HUES48 (cell line): Measurements from ENCODE around the gene BRI3.

Experiments used
- H3K27ac ChIP-seq: one replicate; pipeline ENCODE4 v1.7.0; 2013; ENCODE audit warnings: low read depth, low read length, inconsistent platforms
- H3K27me3 ChIP-seq: 2 replicates; pipeline ENCODE4 v1.6.1; 2013; ENCODE audit warnings: mild to moderate bottlenecking, low read length; ENCODE audit not compliant: control insufficient read depth, insufficient read depth
- H3K36me3 ChIP-seq: 2 replicates; pipeline ENCODE4 v1.6.1; 2013; ENCODE audit warnings: low read length; ENCODE audit not compliant: control insufficient read depth, insufficient read depth
- H3K4me1 ChIP-seq: 2 replicates; pipeline ENCODE4 v1.6.1; 2013; ENCODE audit warnings: mild to moderate bottlenecking, low read length; ENCODE audit not compliant: control insufficient read depth, insufficient read depth
- H3K4me3 ChIP-seq: 2 replicates; pipeline ENCODE4 v1.5.1; 2013; ENCODE audit warnings: mild to moderate bottlenecking, low read depth, low read length
- H3K9ac ChIP-seq: 2 replicates; pipeline ENCODE4 v1.6.1; 2013; ENCODE audit warnings: mild to moderate bottlenecking, low read depth, low read length, moderate library complexity
- H3K9me3 ChIP-seq: 2 replicates; pipeline ENCODE4 v1.6.1; 2013; ENCODE audit warnings: low read length; ENCODE audit not compliant: control insufficient read depth, insufficient read depth

Gene BRI3

GRCh38 chr7:98252425-98253054 is 28.9 kb upstream of the BRI3 start:
- Histone ChIP-seq H3K4me1 (peaks cover 7% of the 10 kb centered on the region; the same call in 1 of the 2 replicates), H3K4me3 (peak overlapping the region; percentile 96), H3K27ac (peak overlapping the region; percentile 44), H3K36me3 (0 out of 2 replicates have a peak, but pooled peaks cover under 1% of the 10 kb centered on the region), H3K9me3 (no peaks in the 10 kb centered on the region), H3K9ac (peak overlapping the region; percentile 61), H3K27me3 (no peaks in the 10 kb centered on the region)

- Histone ChIP-seq H3K36me3 (0 out of 2 replicates have a peak, but pooled peaks cover 3% of the 10 kb centered on the region), H3K27ac (no peak overlapping the region), H3K27me3 (no peaks in the 10 kb centered on the region), H3K9ac (no peak overlapping the region), H3K9me3 (no peaks in the 10 kb centered on the region), H3K4me3 (no peak overlapping the region), H3K4me1 (peaks cover 7% of the 10 kb centered on the region; the same call in 1 of the 2 replicates)
Measured at GRCh38 chr7:98254516-98254915, 27.0 kb upstream of the BRI3 start.

GRCh38 chr7:98254951-98255610 is 26.4 kb upstream of the BRI3 start:
- no peak overlapping the region for H3K9ac ChIP-seq
- H3K27me3 ChIP-seq: no peaks in the 10 kb centered on the region
- 0 out of 2 replicates have a peak, but pooled peaks cover 3% of the 10 kb centered on the region for H3K36me3 ChIP-seq
- peaks cover 7% of the 10 kb centered on the region; the same call in 1 of the 2 replicates for H3K4me1 ChIP-seq
- no peaks in the 10 kb centered on the region for H3K9me3 ChIP-seq
- no peak overlapping the region for H3K4me3 ChIP-seq
- H3K27ac ChIP-seq: no peak overlapping the region

GRCh38 chr7:98256431-98256830 is 25.1 kb upstream of the BRI3 start:
- Histone ChIP-seq H3K9me3 (no peaks in the 10 kb centered on the region; the same call in 1 of the 2 replicates), H3K27me3 (no peaks in the 10 kb centered on the region), H3K4me3 (no peak overlapping the region), H3K4me1 (no peaks in the 10 kb centered on the region), H3K36me3 (0 out of 2 replicates have a peak, but pooled peaks cover 3% of the 10 kb centered on the region), H3K27ac (no peak overlapping the region), H3K9ac (no peak overlapping the region)

GRCh38 chr7:98257701-98258100 is 23.8 kb upstream of the BRI3 start:
- 0 out of 2 replicates have a peak, but pooled peaks cover 3% of the 10 kb centered on the region for H3K36me3 ChIP-seq
- no peaks in the 10 kb centered on the region for H3K27me3 ChIP-seq
- no peak overlapping the region for H3K4me3 ChIP-seq

GRCh38 chr7:98265841-98266271 is 15.6 kb upstream of the BRI3 start:
- no peaks in the 10 kb centered on the region; the same call in 1 of the 2 replicates for H3K9me3 ChIP-seq
- no peak overlapping the region for H3K27ac ChIP-seq
- no peak overlapping the region for H3K9ac ChIP-seq
- H3K27me3 ChIP-seq: no peaks in the 10 kb centered on the region
- H3K4me1 ChIP-seq: no peaks in the 10 kb centered on the region
- no peaks in the 10 kb centered on the region for H3K36me3 ChIP-seq
- H3K4me3 ChIP-seq: no peak overlapping the region

More at GRCh38 chr7:98257701-98258100, 23.8 kb upstream of the BRI3 start:
- H3K4me1 ChIP-seq: no peaks in the 10 kb centered on the region
- no peak overlapping the region for H3K27ac ChIP-seq
- no peaks in the 10 kb centered on the region; the same call in 1 of the 2 replicates for H3K9me3 ChIP-seq
- no peak overlapping the region for H3K9ac ChIP-seq

- H3K4me1 ChIP-seq: no peaks in the 10 kb centered on the region
- H3K9ac ChIP-seq: no peak overlapping the region
- H3K27me3 ChIP-seq: no peaks in the 10 kb centered on the region
- no peak overlapping the region for H3K27ac ChIP-seq
- H3K36me3 ChIP-seq: no peaks in the 10 kb centered on the region
- no peaks in the 10 kb centered on the region for H3K9me3 ChIP-seq
- H3K4me3 ChIP-seq: no peak overlapping the region
Measured at GRCh38 chr7:98266840-98267239, 14.6 kb upstream of the BRI3 start.

- Histone ChIP-seq H3K27ac (no peak overlapping the region), H3K27me3 (no peaks in the 10 kb centered on the region), H3K36me3 (no peaks in the 10 kb centered on the region), H3K4me1 (no peaks in the 10 kb centered on the region), H3K4me3 (no peak overlapping the region), H3K9me3 (no peaks in the 10 kb centered on the region), H3K9ac (no peak overlapping the region)
Measured at GRCh38 chr7:98267303-98267702, 14.2 kb upstream of the BRI3 start.

GRCh38 chr7:98276241-98276761 is 5.2 kb upstream of the BRI3 start:
- Histone ChIP-seq H3K36me3 (no peaks in the 10 kb centered on the region), H3K4me1 (no peaks in the 10 kb centered on the region), H3K9me3 (no peaks in the 10 kb centered on the region), H3K4me3 (no peak overlapping the region), H3K27me3 (no peaks in the 10 kb centered on the region), H3K27ac (no peak overlapping the region), H3K9ac (no peak overlapping the region)

- Histone ChIP-seq H3K9me3 (no peaks in the 10 kb centered on the region), H3K9ac (no peak overlapping the region), H3K27ac (no peak overlapping the region), H3K4me3 (no peak overlapping the region), H3K27me3 (no peaks in the 10 kb centered on the region), H3K36me3 (no peaks in the 10 kb centered on the region), H3K4me1 (peaks cover 5% of the 10 kb centered on the region; the same call in 1 of the 2 replicates)
Measured at GRCh38 chr7:98278408-98278807, 3.1 kb upstream of the BRI3 start.

GRCh38 chr7:98278936-98279335 is 2.5 kb upstream of the BRI3 start:
- Histone ChIP-seq H3K4me3 (no peak overlapping the region), H3K9me3 (no peaks in the 10 kb centered on the region), H3K4me1 (peaks cover 5% of the 10 kb centered on the region; the same call in 1 of the 2 replicates), H3K27ac (no peak overlapping the region), H3K36me3 (0 out of 2 replicates have a peak, but pooled peaks cover 5% of the 10 kb centered on the region), H3K9ac (no peak overlapping the region), H3K27me3 (no peaks in the 10 kb centered on the region)
